CD1c-positive myeloid dendritic cell (primary cell): ENCODE results near the gene SLC29A3.

Source experiments
- DNase-seq: peaks from one replicate; pipeline ENCODE4 v3.0.0-alpha.2; 2016; ENCODE audit errors: extremely low spot score

Gene SLC29A3

GRCh38 chr10:71392791-71393781 is 74.0 kb downstream of the SLC29A3 start:
- no peak for DNase-seq

GRCh38 chr10:71393841-71394475 is 74.9 kb downstream of the SLC29A3 start:
- no peak for DNase-seq

GRCh38 chr10:71394926-71395562 is 76.0 kb downstream of the SLC29A3 start:
- DNase-seq = no peak

GRCh38 chr10:71395621-71396020 is 76.6 kb downstream of the SLC29A3 start:
- no peak for DNase-seq

- DNase-seq = no peak
Observed at GRCh38 chr10:71396084-71396710, 77.1 kb downstream of the SLC29A3 start.

- no peak for DNase-seq
Observed at GRCh38 chr10:71396711-71397295, 77.7 kb downstream of the SLC29A3 start, which contains the start of gene CDH23. Gene CDH23, plus strand, starts transcription at chr10:71396920. Its CDS starts 42,912 bp downstream, at chr10:71439832.

GRCh38 chr10:71397296-71398212 is 78.5 kb downstream of the SLC29A3 start:
- peak; percentile 74 for DNase-seq

GRCh38 chr10:71398976-71399375 is 79.9 kb downstream of the SLC29A3 start:
- no peak for DNase-seq

GRCh38 chr10:71399946-71400345 is 80.9 kb downstream of the SLC29A3 start:
- DNase-seq = no peak

- DNase-seq = no peak
Observed at GRCh38 chr10:71401056-71401455, 82.0 kb downstream of the SLC29A3 start.

GRCh38 chr10:71402005-71402404 is 82.9 kb downstream of the SLC29A3 start:
- DNase-seq = no peak

GRCh38 chr10:71404503-71405295 is 85.6 kb downstream of the SLC29A3 start:
- DNase-seq = no peak

- DNase-seq = no peak
Observed at GRCh38 chr10:71406878-71407277, 87.8 kb downstream of the SLC29A3 start.

GRCh38 chr10:71408436-71409225 is 89.6 kb downstream of the SLC29A3 start:
- DNase-seq = no peak

GRCh38 chr10:71409516-71410104 is 90.6 kb downstream of the SLC29A3 start:
- DNase-seq = no peak
